SJSA1 (cell line): Measurements from ENCODE around the gene OCA2. TPM values are rescaled to one million over a fixed set of nuclear protein-coding genes. Genes with fewer than 3 reads are reported as not detected.
"Not testable (repeated sequence)": the region's sequence is repeated elsewhere in the genome, so short reads cannot be mapped to it uniquely, and the experiment has no call there.

Source experiments
- DNase-seq, 2 experiments: peaks; one replicate each; pipeline ENCODE4 v3.0.0-alpha.2; 2015 to 2020; ENCODE audit warnings: low spot score in 2 of 2, low read depth in 1 of 2
- H3K27ac ChIP-seq: fragments of 250-450 bp; sonication (Bioruptor Pico); 2 replicates; pipeline ENCODE4 v1.5.1; 2020; ENCODE audit warnings: mild to moderate bottlenecking, moderate library complexity
- H3K27me3 ChIP-seq: fragments of 250-450 bp; sonication (Bioruptor Pico); replicated peaks from 2 replicates; pipeline ENCODE4 v1.5.1; 2020; ENCODE audit warnings: mild to moderate bottlenecking, moderate library complexity
- H3K36me3 ChIP-seq: fragments of 250-450 bp; sonication (Bioruptor Pico); 2 replicates; pipeline ENCODE4 v1.5.1; 2020; ENCODE audit warnings: mild to moderate bottlenecking
- H3K4me1 ChIP-seq: fragments of 250-450 bp; sonication (Bioruptor Pico); replicated peaks from 2 replicates; pipeline ENCODE4 v1.6.1; 2021; ENCODE audit warnings: mild to moderate bottlenecking
- H3K4me3 ChIP-seq: fragments of 250-450 bp; sonication (Bioruptor Pico); 2 replicates; pipeline ENCODE4 v1.5.1; 2020; ENCODE audit warnings: mild to moderate bottlenecking
- H3K9me3 ChIP-seq: fragments of 250-450 bp; sonication (Bioruptor Pico); replicated peaks from 2 replicates; pipeline ENCODE4 v1.5.1; 2020; ENCODE audit warnings: mild to moderate bottlenecking
- total RNA-seq: library from RNA; depleted of rRNA; stranded (reverse); fragments of >200 nt; shearing (Covaris generic); gene quantifications from 2 replicates; pipeline ENCODE4 v1.2.3, GENCODE V29; 2014

OCA2 gene
- total RNA-seq, 1 experiment from 2014 or later = 0.11 TPM

DNA sequence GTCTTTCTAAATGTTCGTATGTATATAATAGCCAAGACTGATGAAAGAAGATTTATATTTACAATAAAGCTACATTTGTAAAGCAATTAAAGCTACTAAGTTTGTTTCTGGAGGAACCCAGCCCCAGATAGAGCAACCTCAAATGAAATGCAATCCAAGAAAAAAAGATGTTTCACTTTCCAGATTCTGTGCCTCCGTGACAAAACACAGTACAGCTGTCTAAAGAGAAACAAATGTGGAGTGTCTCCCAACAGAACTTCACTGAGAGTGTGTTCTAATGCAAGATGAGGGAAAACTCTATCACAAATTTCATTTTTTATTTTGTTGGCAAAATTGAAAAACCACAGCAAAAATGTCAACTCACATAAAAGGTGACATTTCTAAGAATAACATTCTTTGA is 317.0 kb downstream of the OCA2 start:
- no peak overlapping the region for H3K27ac ChIP-seq
- H3K4me1 ChIP-seq = no peaks in the 10 kb centered on the region
- no peak for DNase-seq
- H3K9me3 ChIP-seq = no peaks in the 10 kb centered on the region
- H3K4me3 ChIP-seq = no peak overlapping the region
- no peaks in the 10 kb centered on the region for H3K27me3 ChIP-seq
- H3K36me3 ChIP-seq = no peaks in the 10 kb centered on the region

DNA sequence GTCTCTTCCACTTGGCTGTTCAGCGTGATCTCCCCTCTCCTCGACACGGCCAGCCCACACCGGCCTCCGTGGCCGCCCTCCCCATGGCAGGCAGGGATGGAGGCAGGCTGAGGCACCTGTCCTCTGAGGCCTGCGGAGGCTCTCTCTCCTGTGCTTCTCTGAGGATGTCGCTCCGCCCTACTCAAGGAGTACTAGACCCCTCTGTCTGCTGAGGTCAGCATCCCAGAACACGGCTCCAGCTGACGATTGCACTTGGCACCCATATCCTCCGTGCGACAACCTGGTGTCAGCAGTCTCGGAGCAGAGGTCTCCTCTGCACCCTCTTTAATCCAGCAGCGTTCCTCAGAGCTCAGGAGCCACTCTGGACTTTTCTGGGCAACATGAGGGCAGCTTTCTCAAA is 322.6 kb downstream of the OCA2 start:
- no peaks in the 10 kb centered on the region; the same call in 1 of the 2 replicates for H3K9me3 ChIP-seq
- H3K27ac ChIP-seq = no peak overlapping the region
- DNase-seq = no peak
- H3K4me1 ChIP-seq = no peaks in the 10 kb centered on the region
- H3K36me3 ChIP-seq = no peaks in the 10 kb centered on the region
- H3K27me3 ChIP-seq = no peaks in the 10 kb centered on the region
- no peak overlapping the region for H3K4me3 ChIP-seq

DNA sequence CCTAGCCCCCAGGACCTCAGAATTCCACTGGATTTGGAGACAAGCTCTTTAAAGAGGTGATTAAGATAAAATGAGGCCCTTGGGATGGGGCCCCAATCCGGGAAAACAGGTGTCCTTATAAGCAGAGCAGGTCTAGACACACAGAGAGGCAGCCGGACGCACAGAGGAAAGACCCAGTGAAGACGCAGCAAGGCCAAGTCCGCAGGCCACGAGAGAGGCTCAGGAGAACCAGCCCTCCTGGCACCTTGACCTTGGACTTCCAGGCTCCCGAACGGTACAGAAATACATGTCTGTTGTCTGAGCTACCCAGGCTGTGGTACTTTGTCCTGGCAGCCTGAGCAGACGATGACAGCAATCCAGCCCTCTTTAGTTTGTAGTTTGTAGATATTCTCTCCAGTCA is 324.5 kb downstream of the OCA2 start:
- Histone ChIP-seq H3K4me1 (no peaks in the 10 kb centered on the region), H3K27me3 (no peaks in the 10 kb centered on the region), H3K36me3 (no peaks in the 10 kb centered on the region), H3K27ac (no peak overlapping the region), H3K4me3 (no peak overlapping the region), H3K9me3 (no peaks in the 10 kb centered on the region; the same call in 1 of the 2 replicates)
- DNase-seq = no peak

DNA sequence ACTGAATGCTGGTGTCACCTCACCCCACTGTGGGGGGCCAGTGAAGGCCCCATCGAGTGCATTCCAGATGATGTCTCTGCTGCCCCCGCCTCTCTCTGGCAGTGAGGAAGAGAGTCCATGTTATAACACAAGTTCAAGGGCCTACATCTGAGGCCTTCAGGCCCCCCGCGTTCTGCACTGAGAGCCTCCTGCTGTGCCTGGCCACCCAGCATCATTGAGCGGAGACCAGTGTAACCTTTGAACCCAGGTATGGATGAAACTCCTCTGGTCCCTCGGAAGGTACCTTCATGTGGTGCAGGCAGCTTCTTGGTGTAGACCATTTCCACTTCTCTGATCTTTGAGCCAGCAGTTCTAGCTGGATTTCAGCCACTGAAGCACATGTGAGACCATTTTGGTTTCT is 324.9 kb downstream of the OCA2 start:
- no peak overlapping the region for H3K27ac ChIP-seq
- no peaks in the 10 kb centered on the region; the same call in 1 of the 2 replicates for H3K9me3 ChIP-seq
- DNase-seq = no peak
- H3K4me3 ChIP-seq = no peak overlapping the region
- no peaks in the 10 kb centered on the region for H3K4me1 ChIP-seq
- H3K27me3 ChIP-seq = no peaks in the 10 kb centered on the region
- H3K36me3 ChIP-seq = no peaks in the 10 kb centered on the region

DNA sequence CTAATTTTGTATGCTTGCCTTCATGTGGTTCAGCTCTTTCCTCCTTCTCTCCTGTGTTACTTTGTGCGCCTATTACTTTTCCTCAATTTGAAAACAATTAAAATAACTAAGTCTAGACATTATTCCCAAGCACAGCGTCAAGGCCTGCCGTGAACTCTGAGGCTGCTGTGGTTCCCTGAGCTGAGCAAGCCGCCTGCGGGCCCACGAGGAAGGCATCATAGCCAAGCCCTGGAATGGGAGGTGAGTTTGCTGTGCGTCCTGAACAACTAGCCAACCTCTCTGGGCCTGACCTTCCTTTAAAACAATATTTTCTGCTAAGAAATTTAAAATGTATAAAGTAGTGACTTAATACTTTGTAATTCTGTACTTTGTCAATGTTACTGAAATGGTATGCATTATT is 327.2 kb downstream of the OCA2 start:
- Histone ChIP-seq H3K9me3 (no peaks in the 10 kb centered on the region; the same call in 1 of the 2 replicates), H3K36me3 (no peaks in the 10 kb centered on the region), H3K4me1 (no peaks in the 10 kb centered on the region), H3K27me3 (no peaks in the 10 kb centered on the region), H3K4me3 (no peak overlapping the region), H3K27ac (no peak overlapping the region)
- DNase-seq = no peak

DNA sequence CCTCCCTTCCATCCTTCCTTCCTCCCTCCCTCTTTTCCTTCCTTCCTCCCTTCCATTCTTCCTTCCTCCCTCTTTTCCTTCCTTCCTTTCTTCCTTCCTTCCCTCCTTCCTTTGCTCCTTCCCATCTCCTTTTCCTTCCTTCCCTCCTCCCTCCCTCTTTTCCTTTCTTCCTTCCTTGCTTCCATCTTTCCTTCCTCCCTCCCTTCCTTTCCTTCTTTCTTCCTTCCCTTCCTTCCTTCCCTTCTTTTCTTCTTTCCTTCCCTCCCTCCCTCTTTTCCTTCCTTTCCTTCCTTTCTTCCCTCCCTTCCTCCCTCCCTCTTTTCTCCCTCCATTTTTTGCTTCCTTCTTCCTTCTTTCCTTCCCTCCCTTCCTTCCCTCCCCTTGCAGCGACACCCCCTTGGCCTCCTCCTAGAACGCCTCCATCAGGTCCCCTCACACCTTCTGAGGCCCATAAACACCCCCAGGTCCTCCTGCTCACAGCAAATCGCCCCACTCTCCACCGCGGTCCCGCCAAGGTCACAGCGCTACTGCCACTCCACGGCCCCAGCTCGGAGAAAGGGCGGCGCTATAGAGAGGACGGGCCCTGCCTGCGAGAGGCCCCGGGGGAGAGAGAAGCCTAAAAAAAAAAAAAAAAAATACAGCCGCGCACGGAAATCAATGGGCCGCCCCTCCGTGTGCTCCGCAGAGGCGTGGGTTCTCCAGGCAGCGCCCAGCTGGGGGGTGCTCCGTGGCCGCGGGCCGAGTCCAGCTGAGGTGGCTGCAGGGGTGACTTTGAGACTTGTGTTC is 328.2 kb downstream of the OCA2 start:
- Histone ChIP-seq H3K27ac (no peak overlapping the region), H3K27me3 (no peaks in the 10 kb centered on the region), H3K4me3 (no peak overlapping the region), H3K36me3 (no peaks in the 10 kb centered on the region), H3K4me1 (no peaks in the 10 kb centered on the region), H3K9me3 (no peaks in the 10 kb centered on the region; the same call in 1 of the 2 replicates)
- no peak for DNase-seq

DNA sequence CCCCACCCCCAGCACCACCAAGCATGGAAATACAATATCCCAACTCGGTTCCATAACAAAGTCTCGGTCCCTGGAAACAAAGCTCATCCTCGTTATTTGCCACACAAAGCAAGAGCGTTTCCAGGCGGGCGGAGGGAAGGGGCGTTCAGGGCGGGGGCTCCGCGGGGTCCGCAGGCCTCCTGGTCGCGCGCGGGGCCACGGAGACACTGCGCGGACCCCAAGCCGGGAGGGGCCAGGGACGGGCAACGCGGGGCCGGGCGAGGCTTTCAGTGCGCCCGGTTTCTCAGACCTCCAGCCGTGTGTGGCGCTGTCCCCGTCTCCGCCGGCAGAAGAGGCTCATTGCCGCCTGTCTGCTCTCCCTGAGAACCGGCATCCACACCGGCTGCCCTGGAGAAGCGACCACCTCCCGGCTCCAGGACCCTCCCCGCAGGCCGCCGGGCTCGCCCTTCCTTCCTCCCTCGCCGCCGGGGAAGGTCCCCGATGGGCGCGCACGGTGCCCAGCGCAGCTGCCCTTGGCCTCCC is 329.0 kb downstream of the OCA2 start:
- Histone ChIP-seq H3K9me3 (no peaks in the 10 kb centered on the region), H3K4me1 (no peaks in the 10 kb centered on the region), H3K4me3 (no peak overlapping the region), H3K27me3 (no peaks in the 10 kb centered on the region), H3K27ac (no peak overlapping the region), H3K36me3 (no peaks in the 10 kb centered on the region)
- DNase-seq = no peak

DNA sequence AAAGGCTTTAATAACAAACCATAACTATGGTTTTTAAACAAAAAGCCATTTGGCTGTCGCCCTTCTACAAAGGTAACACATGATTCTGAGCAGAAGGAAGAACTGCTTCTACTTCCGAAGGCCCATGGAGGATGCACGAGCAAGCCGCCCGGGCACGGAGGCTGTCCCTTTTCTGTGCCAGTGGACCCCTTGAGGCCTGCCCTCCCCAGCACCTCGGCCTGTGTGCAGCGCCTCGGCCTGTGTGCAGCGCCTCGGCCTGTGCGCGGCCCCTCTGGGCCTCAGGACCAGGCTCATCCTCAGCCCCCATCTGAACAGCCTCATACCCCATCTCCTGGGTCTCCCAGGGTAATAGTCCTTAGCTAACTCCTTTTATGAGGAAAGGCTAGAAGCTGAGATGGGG is 329.5 kb downstream of the OCA2 start:
- no peaks in the 10 kb centered on the region for H3K9me3 ChIP-seq
- no peaks in the 10 kb centered on the region for H3K4me1 ChIP-seq
- H3K4me3 ChIP-seq = no peak overlapping the region
- H3K27ac ChIP-seq = no peak overlapping the region
- no peak for DNase-seq
- no peaks in the 10 kb centered on the region for H3K36me3 ChIP-seq
- no peaks in the 10 kb centered on the region for H3K27me3 ChIP-seq

DNA sequence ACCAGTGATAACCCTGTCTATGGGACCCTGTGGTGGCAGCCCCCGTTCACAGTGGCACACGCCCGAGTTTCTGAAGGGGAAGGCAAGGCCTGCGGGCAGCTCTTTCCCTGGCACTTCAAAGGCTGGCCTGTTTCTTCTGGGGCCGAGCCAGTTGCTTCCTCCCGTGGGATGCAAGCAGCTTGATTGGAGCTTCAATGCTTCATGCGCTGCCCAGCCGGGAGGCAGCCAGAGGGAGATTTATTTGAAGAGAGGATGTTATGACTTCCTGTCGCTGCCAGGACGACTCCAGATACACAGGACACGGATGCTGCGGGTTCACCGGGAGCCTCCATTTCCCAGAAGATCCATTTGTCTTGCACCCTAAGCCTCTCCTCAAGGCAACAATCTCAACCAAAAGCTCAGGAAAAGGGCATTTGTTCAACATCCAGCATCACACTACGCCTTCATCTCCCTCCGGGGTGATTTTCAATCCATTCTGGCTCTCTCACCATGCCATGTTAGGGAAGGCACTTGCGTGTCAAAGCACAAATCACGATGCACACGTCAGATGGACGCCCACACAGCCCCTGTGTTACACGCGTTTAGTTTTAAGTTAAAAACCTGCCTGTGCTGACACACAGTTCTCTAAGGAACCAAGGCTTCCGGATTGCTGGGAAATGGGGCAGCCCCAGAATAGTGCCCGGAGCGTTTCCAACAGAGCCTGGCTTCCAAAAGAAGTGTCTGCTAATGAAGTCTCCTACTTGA is 330.2 kb downstream of the OCA2 start:
- Histone ChIP-seq H3K9me3 (no peaks in the 10 kb centered on the region), H3K27ac (no peak overlapping the region), H3K4me1 (no peaks in the 10 kb centered on the region), H3K27me3 (no peaks in the 10 kb centered on the region), H3K36me3 (no peaks in the 10 kb centered on the region), H3K4me3 (no peak overlapping the region)
- no peak for DNase-seq

DNA sequence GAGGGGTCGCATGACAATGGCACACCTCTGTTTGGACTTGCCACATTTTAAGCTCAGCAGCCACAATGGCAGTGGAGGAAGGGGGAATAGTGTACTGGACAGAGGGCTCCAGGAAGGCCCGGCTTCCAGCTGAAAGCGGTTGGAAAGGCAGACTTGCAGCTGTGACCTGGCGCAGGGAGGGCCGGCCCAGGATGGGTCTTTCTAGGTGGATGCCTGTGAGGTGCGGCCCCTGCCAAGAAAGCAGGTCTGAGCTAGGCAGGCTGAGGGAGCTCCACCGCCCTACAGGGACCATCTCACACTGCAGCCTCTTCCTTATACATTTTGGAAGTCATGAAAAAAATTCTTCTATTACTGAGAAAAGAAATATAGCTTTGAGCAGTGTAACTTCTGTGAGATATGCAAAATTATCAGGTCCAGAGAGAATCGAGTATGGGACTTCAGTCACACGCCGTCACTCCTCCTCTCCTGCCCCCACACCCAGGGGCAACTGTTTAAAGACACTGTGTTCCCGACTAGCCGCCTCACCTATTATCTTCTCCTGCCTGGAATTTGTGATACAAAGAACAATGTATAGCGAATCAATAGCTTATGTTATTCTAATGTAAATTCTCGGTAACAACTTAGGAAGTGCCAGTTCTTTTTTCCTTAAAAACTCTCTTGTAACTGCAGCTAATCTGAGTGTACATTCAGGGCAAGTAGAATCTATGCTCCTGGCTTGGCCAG is 331.0 kb downstream of the OCA2 start:
- H3K9me3 ChIP-seq = no peaks in the 10 kb centered on the region
- H3K4me3 ChIP-seq = no peak overlapping the region
- no peaks in the 10 kb centered on the region for H3K4me1 ChIP-seq
- no peak overlapping the region for H3K27ac ChIP-seq
- no peaks in the 10 kb centered on the region for H3K36me3 ChIP-seq
- no peak for DNase-seq
- H3K27me3 ChIP-seq = no peaks in the 10 kb centered on the region

DNA sequence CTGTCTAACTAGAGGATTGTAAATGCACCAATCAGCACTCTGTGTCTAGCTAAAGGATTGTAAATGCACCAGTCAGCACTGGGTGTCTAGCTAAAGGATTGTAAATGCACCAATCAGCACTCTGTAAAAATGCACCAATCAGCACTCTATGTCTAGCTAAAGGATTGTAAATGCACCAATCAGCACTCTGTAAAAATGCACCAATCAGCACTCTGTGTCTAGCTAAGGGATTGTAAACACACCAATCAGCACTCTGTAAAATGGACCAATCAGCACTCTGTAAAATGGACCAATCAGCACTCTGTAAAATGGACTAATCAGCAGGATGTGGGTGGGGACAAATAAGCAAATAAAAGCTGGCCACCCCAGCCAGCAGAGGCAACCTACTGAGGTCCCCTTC is 331.7 kb downstream of the OCA2 start:
- not testable (repeated sequence) for H3K27me3 ChIP-seq, H3K4me3 ChIP-seq, H3K27ac ChIP-seq, H3K4me1 ChIP-seq, H3K36me3 ChIP-seq, DNase-seq, H3K9me3 ChIP-seq

DNA sequence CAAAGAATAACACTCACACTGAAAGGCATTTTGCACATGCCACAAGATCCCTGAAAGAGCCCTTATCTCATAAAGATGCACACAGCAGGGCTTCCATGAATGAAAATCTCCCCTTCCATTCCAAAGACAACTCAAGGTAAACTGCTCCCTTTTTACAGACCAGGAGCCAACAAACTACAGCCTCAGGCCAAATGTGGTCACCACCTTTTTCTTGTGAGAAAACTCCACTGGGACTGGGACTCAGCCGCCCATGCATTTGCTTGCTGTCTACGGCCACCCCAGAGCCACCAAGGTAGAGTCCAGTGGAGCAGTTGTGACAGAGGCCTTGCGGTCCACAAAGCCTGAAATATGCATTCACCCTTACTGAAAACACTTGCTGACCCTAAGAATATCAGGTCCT is 334.8 kb downstream of the OCA2 start:
- Histone ChIP-seq H3K9me3 (no peaks in the 10 kb centered on the region), H3K36me3 (no peaks in the 10 kb centered on the region), H3K27ac (no peak overlapping the region), H3K4me3 (no peak overlapping the region), H3K4me1 (no peaks in the 10 kb centered on the region), H3K27me3 (no peaks in the 10 kb centered on the region)
- no peak for DNase-seq

DNA sequence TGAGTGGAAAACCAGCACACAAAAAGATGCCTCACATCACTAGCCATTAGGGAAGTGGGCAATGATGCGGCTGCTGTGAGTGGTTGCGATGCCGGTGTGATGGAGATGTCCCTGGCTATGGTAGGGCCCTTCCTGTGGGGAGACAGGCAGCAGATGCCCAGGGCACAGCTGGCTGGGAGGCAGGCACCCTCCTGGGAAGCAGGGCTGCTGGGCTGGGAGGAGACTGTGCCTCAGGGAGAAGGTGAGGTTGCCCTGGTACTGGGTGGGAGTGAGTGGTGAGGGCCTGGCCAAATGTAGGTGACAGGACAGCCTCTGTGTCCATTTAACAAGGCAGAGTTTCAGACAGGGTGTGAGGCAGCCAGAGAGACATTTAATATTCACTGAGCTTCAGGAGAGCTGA is 335.6 kb downstream of the OCA2 start:
- DNase-seq = no peak
- no peaks in the 10 kb centered on the region for H3K36me3 ChIP-seq
- H3K9me3 ChIP-seq = no peaks in the 10 kb centered on the region
- H3K4me3 ChIP-seq = no peak overlapping the region
- H3K27ac ChIP-seq = no peak overlapping the region
- H3K4me1 ChIP-seq = no peaks in the 10 kb centered on the region
- H3K27me3 ChIP-seq = no peaks in the 10 kb centered on the region

DNA sequence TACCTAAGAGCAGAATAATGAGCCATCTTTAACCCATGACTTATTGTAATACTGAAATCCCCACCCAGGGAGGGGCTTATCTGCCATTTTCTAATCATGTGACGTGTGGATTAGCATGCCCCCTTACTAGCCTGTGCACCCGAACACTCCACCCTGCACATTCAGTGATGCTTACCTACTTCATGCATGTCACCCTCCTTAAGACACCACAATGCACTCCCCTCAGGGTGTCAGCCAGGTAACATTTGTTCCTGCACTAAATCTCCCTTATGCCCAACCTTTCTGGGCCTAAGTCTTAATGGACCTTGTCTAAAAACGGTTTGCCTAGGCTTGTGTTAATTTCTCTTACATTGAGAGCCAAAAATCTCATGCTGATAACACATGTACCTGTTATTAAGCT is 336.6 kb downstream of the OCA2 start:
- Histone ChIP-seq H3K36me3 (no peaks in the 10 kb centered on the region), H3K9me3 (no peaks in the 10 kb centered on the region), H3K4me3 (no peak overlapping the region), H3K27ac (no peak overlapping the region), H3K27me3 (no peaks in the 10 kb centered on the region), H3K4me1 (no peaks in the 10 kb centered on the region)
- DNase-seq = no peak
